ENCODE data around the gene DDX54.

The DDX54 gene

GRCh38 chr12:113185180-113186032 is at the start of gene DDX54, which contains the start of gene RITA1:
TSS of gene DDX54 (minus strand) at chr12:113185478. CDS start at chr12:113185451, 27 bp downstream.
TSS of gene RITA1 (plus strand) at chr12:113185721. CDS start at chr12:113186747, 1,026 bp downstream.
- DNase-seq: peak; percentile 97

DNA sequence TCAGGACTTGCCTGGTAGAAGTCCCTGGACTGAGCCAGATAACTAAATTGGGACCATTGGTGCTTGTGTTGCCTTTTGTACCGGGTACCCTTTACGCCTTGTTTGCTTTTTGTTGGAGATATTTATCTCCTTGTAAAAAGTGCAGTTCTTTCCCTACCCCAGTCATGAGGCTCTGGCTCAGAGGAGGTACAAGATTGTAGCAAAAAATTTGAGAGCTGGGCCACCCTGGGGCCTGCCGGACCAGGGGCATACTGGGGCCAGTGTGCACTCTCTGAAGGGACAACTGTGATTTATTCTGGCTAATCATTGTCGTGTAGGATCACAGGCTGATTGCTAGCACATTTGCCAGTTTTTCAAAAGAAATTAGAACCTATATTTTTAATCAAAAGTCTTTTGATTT is 49.2 kb upstream of the DDX54 start:
- no peak for DNase-seq

DNA sequence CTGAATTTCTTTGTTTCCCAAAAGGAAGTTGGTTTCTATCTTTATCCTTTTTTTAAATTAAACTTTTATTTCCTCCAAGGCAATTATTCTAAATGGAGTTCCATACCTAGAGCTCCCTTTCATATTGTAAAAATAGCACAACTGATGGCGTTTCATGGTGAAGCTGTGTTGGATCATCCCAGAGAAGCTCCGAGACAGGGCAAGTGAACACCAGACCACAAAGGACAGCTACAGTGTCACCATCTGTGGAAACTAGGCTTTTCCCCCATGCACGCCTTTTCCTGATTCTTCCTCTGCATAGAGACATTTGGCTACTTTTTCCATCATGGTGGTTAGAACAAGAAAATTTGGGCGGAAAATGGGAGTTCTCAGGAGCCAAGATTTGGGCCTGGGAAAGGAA is 48.7 kb upstream of the DDX54 start:
- DNase-seq: no peak

- peak; percentile 64 for DNase-seq
These were observed 47.7 kb upstream of the DDX54 start for GRCh38 chr12:113232840-113233585.

DNA sequence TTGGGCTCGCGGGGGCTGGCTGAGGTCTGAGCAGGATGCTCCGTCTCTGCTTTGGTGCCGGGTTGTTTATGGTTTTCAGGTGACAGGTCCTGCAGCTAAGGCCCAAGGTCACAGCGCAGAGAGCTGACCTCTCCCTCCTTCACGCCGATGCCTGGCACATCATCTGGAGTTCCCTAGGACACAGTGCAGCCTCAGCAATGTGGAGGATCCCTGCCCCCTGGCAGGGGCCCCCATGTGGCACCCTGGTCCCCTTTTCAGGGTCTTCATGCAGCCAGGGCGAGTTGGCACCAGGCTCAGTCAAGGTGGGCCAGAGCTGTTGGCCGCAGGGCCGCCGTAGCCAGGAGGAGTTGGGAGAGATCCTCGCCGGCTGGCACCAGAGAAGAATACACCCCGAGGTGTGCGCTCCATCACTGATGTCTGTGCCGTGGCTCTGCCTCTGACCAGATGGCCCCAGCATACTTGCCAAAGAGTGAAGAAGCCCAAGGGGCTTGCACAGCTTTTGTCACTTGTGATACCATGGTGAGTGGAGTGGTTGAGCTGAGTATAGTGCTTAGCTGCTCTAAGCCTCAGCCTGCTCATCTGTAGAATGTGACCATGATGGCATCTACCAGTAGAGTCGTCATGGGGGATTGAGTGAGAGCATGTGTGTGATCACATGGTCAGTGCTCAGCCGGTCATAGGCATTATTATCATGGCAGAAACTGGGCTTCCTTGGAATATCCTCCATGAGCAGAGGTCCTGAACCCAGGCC is 47.0 kb upstream of the DDX54 start:
- no peak for DNase-seq

- no peak for DNase-seq
These were observed 46.2 kb upstream of the DDX54 start for GRCh38 chr12:113231235-113232088.

DNA sequence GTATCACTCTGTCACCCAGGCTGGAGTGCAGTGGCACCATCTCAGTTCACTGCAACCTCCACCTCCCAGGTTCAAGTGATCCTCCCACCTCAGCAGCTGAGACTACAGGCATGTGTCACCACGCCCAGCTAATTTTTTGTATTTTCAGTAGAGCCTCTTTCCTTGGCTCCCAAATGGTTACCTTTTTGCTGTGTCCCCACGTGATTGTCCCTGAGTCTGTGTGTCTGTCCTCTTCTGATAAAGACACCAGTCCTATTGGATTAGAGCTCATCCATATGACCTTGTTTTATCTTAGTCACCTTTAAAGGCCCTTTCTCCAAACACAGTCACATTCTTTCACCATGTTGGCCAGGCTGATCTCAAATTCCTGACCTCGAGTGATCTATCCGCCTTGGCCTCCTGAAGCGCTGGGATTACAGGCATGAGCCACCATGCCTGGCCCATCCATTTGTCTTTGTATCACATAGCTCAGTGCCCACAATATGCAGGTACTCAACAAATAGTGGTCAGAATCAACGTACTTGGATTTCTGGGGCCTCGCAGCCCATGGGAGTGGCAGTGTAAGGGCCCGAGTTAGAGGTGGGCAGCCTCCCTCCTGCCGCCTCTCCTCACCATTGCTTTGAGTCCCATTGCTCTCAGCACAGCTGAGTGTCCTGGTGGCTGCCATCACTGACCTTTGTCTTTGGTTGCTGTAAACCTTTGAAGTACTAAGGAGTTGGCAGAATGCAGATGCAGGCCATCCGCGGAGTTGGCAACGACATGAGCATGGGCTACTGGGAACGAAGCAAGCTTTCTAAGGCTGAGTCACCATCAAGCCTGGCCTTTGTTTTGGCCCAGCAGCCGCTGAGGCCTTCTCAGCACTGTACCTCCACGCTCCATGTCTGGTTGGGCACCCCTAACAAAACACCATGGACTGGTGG is 45.3 kb upstream of the DDX54 start:
- no peak for DNase-seq

DNA sequence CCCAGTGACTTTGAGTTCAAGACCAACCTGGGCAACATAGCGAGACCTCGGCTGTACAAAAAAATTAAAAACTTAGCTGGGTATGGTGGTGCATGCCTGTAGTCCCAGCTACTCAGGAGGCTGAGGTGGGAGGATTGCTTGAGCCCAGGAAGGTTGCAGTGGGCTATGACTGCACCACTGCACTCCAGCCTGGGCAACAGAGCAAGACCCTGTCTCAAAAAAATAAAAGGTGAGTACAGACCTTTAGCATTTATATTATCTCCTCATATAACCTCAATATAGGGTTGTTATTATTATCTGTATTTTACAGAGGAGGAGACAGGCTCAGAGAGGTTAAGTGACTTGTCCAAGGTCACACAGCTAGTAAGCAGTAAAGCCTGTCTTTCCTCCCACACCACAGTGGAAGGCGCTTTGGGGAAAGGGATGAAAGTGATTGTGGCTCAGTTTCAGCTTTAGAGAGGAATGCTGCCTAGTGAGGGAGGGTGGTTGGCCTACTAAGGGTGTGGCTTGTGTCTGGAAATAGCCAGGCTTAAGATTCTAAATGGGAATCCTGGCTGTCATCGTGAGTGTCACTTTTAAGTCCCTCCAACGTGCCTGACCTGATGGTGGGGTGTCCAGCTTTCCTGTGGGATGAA is 43.2 kb upstream of the DDX54 start:
- no peak for DNase-seq

DNA sequence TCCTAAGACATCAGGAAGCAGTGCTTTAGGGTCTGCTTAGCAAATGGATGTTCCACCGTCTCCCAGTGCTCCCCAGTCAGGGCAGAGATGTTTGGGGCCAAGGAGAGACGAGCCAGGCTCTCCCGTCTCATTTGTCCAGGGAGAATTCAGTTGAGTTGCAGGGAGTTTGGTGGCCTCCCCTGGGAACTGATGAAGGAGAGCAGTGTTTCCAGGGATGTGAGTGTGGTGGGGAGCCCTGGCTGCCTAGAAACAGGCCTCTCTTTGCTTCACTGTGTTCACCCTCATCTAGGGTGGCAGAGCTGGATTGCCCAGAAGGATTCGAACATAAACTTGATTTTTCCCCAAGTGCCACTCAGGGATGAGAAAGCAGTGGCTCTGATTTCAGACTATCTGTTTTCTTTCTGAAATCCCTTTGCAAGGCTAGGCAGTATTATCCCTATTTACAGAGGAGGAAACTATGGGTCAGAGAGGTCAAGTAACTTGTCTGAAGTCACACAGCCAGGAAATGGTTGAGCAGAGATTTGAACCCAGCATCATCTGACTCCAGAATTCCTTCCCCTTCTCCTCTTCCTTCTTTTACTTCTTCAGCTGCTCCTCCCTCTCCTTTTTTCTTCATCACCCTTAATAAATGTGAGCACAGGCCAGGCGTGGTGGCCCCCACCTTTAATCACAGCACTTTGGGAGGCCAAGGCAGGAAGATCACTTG is 42.6 kb upstream of the DDX54 start:
- DNase-seq: no peak

DNA sequence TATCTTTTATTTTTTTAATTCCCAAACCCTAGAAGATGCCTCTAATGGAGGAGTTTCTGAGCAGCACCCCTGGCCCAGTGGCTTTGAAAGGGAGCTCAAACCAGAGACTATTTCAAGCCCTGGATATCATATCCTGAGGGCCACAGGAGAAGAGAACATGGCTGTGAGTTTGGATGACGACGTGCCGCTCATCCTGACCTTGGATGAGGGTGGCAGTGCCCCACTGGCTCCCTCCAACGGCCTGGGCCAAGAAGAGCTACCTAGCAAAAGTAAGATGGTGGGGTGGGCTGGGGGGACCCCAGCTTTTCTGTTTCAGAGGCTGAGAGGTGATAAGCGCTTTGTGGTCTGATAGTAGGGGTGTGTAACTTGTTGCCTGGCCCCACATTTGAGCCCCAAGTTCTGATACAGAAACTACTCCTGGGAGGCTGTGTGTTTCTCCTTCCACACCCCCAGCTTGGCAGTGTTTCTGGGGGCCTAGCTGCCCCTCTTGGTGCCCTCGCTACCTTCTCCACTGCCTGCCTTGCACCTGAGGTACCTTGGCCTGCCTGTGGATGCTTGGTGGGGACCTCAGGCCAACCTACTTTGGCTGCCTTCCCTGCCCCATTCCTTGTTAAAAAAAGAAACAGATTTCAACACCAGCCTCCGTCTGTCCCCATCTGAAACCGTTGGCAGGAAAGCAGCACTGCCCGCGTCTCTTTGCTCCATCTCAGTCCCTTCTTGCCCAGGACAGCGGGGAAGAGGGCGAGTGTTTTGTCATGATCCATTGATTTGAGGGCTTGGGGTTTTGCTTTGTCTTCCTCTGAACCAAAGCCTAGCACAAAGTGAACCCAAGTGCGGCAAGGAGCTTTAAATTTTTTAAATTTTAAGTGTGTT is 41.7 kb upstream of the DDX54 start:
- DNase-seq: no peak

- DNase-seq: no peak
These were observed 39.7 kb upstream of the DDX54 start for GRCh38 chr12:113224955-113225354.

- no peak for DNase-seq
These were observed 37.7 kb upstream of the DDX54 start for GRCh38 chr12:113222730-113223531.

GRCh38 chr12:113221997-113222729 is 36.9 kb upstream of the DDX54 start:
- DNase-seq: no peak

GRCh38 chr12:113221181-113221996 is 36.1 kb upstream of the DDX54 start, which contains the start of gene TPCN1:
TSS of gene TPCN1 (plus strand) at chr12:113221464. CDS start at chr12:113226853, 5,389 bp downstream.
- peak; percentile 97 for DNase-seq

DNA sequence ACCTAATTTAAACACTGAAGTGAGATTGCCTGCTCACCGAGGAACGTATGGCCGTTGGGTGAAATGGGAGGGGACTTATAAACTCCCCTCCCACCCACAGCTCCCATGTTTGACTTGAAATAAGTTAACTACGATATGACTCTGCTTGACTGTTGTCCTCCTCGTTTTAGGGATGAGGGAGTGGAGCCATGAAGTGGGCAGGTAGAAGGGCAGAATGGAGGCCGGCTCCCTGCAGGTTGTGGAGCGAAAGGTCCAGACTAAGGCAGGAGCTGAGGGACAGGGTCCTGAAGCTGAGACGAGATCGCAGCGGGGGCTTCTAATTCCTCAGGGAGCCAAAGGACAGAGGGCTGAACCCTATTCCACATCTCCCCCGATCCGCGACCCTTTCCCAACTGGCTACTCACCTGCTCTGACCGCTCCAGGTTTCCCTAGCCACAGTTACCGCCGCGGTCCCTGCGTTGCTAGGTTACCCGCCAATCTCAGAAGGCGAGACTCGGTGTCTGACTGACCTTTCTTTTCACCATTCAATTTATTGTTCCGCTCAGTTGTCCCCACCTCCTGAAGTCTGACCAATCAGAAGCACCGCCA is 35.4 kb upstream of the DDX54 start:
- DNase-seq: no peak

GRCh38 chr12:113216027-113216426 is 30.7 kb upstream of the DDX54 start:
- no peak for DNase-seq
